Psoas muscle (tissue), 8 donors: ENCODE data around the gene CKM. TPM values are rescaled to one million over a fixed set of nuclear protein-coding genes. Genes with fewer than 3 reads are reported as not detected.

ENCODE experiments used
- ATAC-seq, 4 donors: fragments of 200-7000 bp; cut with Tn5 transposase; one replicate each; pipeline ENCODE4 v1.9.1; 2020; ENCODE audit warnings: moderate library complexity in 3 of 4, mild to moderate bottlenecking in 2 of 4
- DNase-seq, 2 donors: peaks; one replicate each; pipeline ENCODE4 v3.0.0-alpha.2; 2020
- H3K27ac ChIP-seq: fragments of 200-600 bp; one replicate; pipeline ENCODE4 v1.8.0; 2022
- H3K27me3 ChIP-seq, 3 donors: fragments of 200-600 bp in 1 of 3; one replicate each; pipeline versions ENCODE4 v1.6.1 to v1.8.0; 2013 to 2022; ENCODE audit warnings: low read length in 2 of 3, mild to moderate bottlenecking in 2 of 3, moderate library complexity in 1 of 3; ENCODE audit not compliant: insufficient read depth in 3 of 3
- H3K36me3 ChIP-seq, 2 donors: fragments of 200-600 bp in 1 of 2; one replicate each; pipeline versions ENCODE4 v1.6.1 to v1.8.0; 2013 to 2022; ENCODE audit warnings: low read depth in 1 of 2, mild to moderate bottlenecking in 1 of 2, moderate library complexity in 1 of 2; ENCODE audit not compliant: insufficient read depth in 1 of 2
- H3K4me1 ChIP-seq: fragments of 200-600 bp; one replicate; pipeline ENCODE4 v1.8.0; 2022
- H3K4me3 ChIP-seq: fragments of 200-600 bp; one replicate; pipeline ENCODE4 v1.8.0; 2022; ENCODE audit warnings: mild to moderate bottlenecking
- H3K9me3 ChIP-seq: fragments of 200-600 bp; one replicate; pipeline ENCODE4 v1.8.0; 2022
- WGBS, 3 donors: extraction: QIAGEN DNeasy Blood & Tissue Kit; methylation state at CpG; one replicate each; pipeline versions ENCODE4 v1.1.6 to v1.1.7; 2013; 5-methylcytosine and 5-hydroxymethylcytosine counted together
- intact Hi-C, 2 donors: fragments of 100-400 bp; cut with DNase I; formaldehyde crosslinking; loops; one replicate each; pipeline versions ENCODE4 v1.11.0 to v1.14.2; 2022
- polyA plus RNA-seq, 3 donors: library from polyadenylated mRNA; stranded (reverse); fragments of 200-250 nt; gene quantifications; one replicate each; pipeline ENCODE4 v1.2.3, GENCODE V29; 2013
- total RNA-seq, 4 donors: library from RNA; stranded (reverse); fragmentation: NEBNext Ultra II Directional in 2 of 4; extraction: Animal tissue kit (Norgen Biotek cat#: 25700) in 2 of 4; gene quantifications; one replicate each; pipeline versions ENCODE4 v1.2.1 to v1.2.4, GENCODE V29; 2021 to 2023
- TF ChIP-seq, protein P1 (sequence below): fragments of 200-600 bp; IDR thresholded peaks from one replicate; pipeline ENCODE4 v1.8.0; 2022; ENCODE audit warnings: antibody characterized with exemption
- donor health status: healthy with polysubstance abuse.
- donor health status: DM: no; HTN: no; CAD: no; lungs with moderate emphysema.
- donor health status: Bipolar disorder and iron deficiency.
- donor health status: healthy.
- donor health status: DM: yes; HTN: yes; CAD: no.
- donor health status: DM: no; HTN: no; CAD: no.
- donor health status: DM: no; HTN: no; CAD: no.
- donor health status: DM: yes; HTN: yes; CAD: no.

The CKM gene
- total and polyA plus RNA-seq, 7 donors = 9,503 to 23,818 (median 15,775) TPM

DNA sequence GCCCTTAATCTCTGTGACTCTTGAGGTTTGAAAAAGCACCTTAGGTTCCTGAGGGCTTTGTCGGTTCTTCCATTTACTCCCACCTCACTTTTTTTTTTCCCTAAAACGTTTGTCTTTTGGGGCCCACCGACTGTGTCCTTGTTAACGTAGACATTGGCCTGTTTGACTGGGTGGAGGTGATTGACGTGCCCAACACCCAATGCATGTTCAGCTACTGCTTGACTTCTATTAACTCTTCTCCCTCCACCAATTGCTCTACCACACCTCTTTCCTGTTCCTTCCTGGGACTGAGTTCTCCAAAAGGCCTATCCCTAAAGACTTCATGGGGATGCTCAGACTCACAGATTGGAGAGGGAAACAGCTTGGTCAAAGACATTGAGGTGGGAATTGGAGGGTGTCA, 17.3 kb downstream of the CKM start:
- TF ChIP-seq, protein P1, sequence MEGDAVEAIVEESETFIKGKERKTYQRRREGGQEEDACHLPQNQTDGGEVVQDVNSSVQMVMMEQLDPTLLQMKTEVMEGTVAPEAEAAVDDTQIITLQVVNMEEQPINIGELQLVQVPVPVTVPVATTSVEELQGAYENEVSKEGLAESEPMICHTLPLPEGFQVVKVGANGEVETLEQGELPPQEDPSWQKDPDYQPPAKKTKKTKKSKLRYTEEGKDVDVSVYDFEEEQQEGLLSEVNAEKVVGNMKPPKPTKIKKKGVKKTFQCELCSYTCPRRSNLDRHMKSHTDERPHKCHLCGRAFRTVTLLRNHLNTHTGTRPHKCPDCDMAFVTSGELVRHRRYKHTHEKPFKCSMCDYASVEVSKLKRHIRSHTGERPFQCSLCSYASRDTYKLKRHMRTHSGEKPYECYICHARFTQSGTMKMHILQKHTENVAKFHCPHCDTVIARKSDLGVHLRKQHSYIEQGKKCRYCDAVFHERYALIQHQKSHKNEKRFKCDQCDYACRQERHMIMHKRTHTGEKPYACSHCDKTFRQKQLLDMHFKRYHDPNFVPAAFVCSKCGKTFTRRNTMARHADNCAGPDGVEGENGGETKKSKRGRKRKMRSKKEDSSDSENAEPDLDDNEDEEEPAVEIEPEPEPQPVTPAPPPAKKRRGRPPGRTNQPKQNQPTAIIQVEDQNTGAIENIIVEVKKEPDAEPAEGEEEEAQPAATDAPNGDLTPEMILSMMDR = no peak
- Histone ChIP-seq H3K27me3 (no peaks in the 10 kb centered on the region), H3K27ac (peak overlapping the region; percentile 72), H3K36me3 (peaks cover 0 to 37% of the 10 kb centered on the region in 2 donors), H3K4me3 (no peak overlapping the region), H3K4me1 (peaks cover 18% of the 10 kb centered on the region), H3K9me3 (peaks cover 5% of the 10 kb centered on the region)
- no peak for DNase-seq
- WGBS, 3 donors = 10 to 21% (median 15%) methylated on average over 5 of the region's 5 CpGs
- ATAC-seq = peak in 2 of 4 donors; percentile 23 to 28
- intact Hi-C loops = no loop called here

DNA sequence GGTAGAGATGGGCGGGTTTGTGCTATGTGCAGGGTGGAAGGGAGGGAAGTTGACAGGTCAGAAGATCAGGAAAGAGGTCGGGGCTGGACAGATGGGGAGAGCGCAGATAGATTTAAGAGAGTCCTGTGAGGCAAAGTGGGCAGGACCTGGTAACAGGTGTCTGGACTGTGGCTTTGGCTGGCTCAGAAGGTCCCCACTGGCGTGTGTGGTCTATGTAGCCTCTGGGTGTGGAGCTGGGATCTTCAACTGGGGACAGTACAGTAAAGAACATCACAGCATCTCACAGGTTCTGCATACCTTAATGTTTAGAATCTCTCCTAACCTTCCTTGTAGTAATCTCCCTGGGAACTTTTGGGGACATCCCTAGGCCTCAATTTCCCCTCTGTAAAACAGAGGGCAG, 17.7 kb downstream of the CKM start:
- DNase-seq = no peak
- Histone ChIP-seq H3K4me1 (peaks cover 18% of the 10 kb centered on the region), H3K27ac (peak overlapping the region; percentile 72), H3K27me3 (no peaks in the 10 kb centered on the region), H3K9me3 (peaks cover 5% of the 10 kb centered on the region), H3K4me3 (no peak overlapping the region), H3K36me3 (peaks cover 0 to 37% of the 10 kb centered on the region in 2 donors)
- TF ChIP-seq, protein P1 = no peak
- 20 to 26% (median 23%) methylated on average over 4 of the region's 4 CpGs for WGBS, 3 donors
- intact Hi-C loops = no loop called here
- peak; percentile 24 to 52 (median 26) for ATAC-seq

DNA sequence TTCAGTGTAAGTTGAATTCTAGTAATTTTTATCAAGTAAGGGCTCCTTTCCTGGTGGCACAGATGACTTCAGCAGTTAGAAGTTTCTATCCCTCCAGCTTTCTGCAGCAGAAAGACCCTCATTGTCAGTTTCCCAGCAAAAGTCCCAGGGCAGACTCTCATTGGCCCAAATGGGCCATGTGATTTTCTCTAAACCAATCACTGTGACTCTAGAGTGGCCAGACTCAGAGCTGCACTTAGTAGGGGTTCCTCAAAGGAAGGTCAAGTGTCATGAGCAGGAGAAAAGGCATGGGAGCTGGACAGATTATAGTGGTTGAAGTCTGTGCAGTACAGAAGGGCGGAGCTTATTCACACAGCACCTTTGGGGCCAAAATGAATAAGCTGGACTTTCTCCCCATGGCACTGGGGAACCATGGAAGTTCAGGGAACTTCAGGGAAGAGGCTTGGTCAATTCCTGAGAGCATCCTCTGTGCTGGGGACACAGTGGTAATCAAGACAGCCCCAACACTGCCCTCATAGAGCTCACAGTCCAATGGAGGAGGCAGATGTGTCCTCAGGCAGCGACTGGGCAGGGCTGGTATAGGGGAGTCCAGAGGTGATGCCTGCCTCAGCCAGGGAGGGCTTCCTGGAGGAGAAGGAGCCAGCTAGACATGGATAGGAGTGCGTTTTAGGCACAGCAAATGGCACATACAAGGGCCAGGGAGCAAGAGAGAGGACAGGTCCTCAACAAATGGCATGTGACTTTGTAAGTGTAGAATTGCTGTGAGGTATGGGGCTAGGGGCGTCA, 18.3 kb downstream of the CKM start:
- Histone ChIP-seq H3K36me3 (peaks cover 0 to 32% of the 10 kb centered on the region in 2 donors), H3K4me3 (no peak overlapping the region), H3K9me3 (peaks cover 5% of the 10 kb centered on the region), H3K4me1 (peaks cover 18% of the 10 kb centered on the region), H3K27ac (peak overlapping the region; percentile 72), H3K27me3 (no peaks in the 10 kb centered on the region)
- TF ChIP-seq, protein P1 = no peak
- ATAC-seq (peak in 3 of 4 donors; percentile 0 to 4 (median 1)), DNase-seq (no peak)
- 38 to 63% (median 41%) methylated on average over 4 of the region's 4 CpGs for WGBS, 3 donors
- intact Hi-C loops = no loop called here

DNA sequence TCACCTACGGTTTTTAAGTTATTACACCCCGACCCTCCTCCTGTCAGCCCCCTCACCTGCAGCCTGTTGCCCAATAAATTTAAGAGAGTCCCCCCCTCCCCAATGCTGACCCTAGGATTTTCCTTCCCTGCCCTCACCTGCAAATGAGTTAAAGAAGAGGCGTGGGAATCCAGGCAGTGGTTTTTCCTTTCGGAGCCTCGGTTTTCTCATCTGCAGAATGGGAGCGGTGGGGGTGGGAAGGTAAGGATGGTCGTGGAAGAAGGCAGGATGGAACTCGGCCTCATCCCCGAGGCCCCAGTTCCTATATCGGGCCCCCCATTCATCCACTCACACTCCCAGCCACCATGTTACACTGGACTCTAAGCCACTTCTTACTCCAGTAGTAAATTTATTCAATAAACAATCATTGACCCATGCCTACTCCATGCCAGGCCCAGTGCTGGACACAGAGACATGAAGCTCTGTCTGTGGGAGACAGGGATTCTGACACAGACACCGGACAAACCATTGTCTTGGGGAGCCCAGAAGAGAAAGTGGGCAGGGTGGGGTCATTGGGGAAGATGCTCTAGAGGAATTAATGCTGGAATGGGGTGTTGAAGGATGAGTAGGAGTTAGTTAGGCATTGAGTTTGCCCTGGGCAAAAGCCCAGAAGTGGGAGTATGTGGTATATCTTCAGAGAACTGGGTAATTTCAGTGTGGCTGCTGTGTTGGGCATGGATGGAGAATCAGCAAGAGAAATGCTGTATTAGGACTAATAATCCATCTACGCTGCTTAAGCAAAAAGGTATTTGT, 19.2 kb downstream of the CKM start:
- no peak for DNase-seq
- H3K36me3 ChIP-seq = peaks cover 0 to 27% of the 10 kb centered on the region in 2 donors
- H3K27me3 ChIP-seq = no peaks in the 10 kb centered on the region
- intact Hi-C loops = no loop called here
- no peak overlapping the region for H3K27ac ChIP-seq
- peaks cover 18% of the 10 kb centered on the region for H3K4me1 ChIP-seq
- no peak for ATAC-seq
- H3K9me3 ChIP-seq = peaks cover 5% of the 10 kb centered on the region
- H3K4me3 ChIP-seq = no peak overlapping the region
- 83 to 98% (median 84%) methylated on average over 12 of the region's 12 CpGs for WGBS, 3 donors
- TF ChIP-seq, protein P1 = no peak
